ENCODE data around the gene WDR3.

The WDR3 gene

GRCh38 chr1:118004312-118004711, 74.8 kb downstream of the WDR3 start:
- Histone ChIP-seq H3K27ac (ENCODE audit: low read length) (no peak overlapping the region), H3K27me3 (ENCODE audit: insufficient read depth, low read length, poor library complexity) (peaks cover 2% of the 10 kb centered on the region), H3K4me1 (ENCODE audit: insufficient read depth, low read length) (no peaks in the 10 kb centered on the region), H3K36me3 (ENCODE audit: insufficient read depth, low read length) (no peaks in the 10 kb centered on the region), H4K20me1 (ENCODE audit: insufficient read depth, low read length) (no peaks in the 10 kb centered on the region), H3K79me2 (ENCODE audit: insufficient read depth, low read length) (no peaks in the 10 kb centered on the region), H3K4me3 (ENCODE audit: low read depth in 1 of 2, low read length in 2 of 2) (no peak overlapping the region), H3K4me2 (ENCODE audit: insufficient read depth, low read length) (no peak overlapping the region), H2AFZ (ENCODE audit: low read depth, low read length) (no peak overlapping the region), H3K9me3 (ENCODE audit: insufficient read depth, low read length, severe bottlenecking) (no peaks in the 10 kb centered on the region), H3K9ac (ENCODE audit: low read depth, low read length) (no peak overlapping the region)
- DNase-seq (no peak), ATAC-seq (ENCODE audit: insufficient read depth, low read depth) (no peak)
- TF ChIP-seq CTCF (IDR thresholded peaks at IDR 0.05; ENCODE audit: borderline replicate concordance, extremely low read depth, low read length, poor library complexity, severe bottlenecking) (no peak), EZH2 (IDR thresholded peaks at IDR 0.05; ENCODE audit: borderline replicate concordance, low read depth, low read length, severe bottlenecking) (no peak)

GRCh38 chr1:118007391-118007790, 77.9 kb downstream of the WDR3 start:
- no peak for DNase-seq
- no peaks in the 10 kb centered on the region for H3K79me2 ChIP-seq (ENCODE audit: insufficient read depth, low read length)
- no peak overlapping the region for H3K4me2 ChIP-seq (ENCODE audit: insufficient read depth, low read length)
- no peak overlapping the region for H2AFZ ChIP-seq (ENCODE audit: low read depth, low read length)
- no peak overlapping the region for H3K4me3 ChIP-seq (ENCODE audit: low read depth in 1 of 2, low read length in 2 of 2)
- peaks cover 2% of the 10 kb centered on the region for H3K27me3 ChIP-seq (ENCODE audit: insufficient read depth, low read length, poor library complexity)
- no peak overlapping the region for H3K27ac ChIP-seq (ENCODE audit: low read length)
- no peaks in the 10 kb centered on the region for H3K4me1 ChIP-seq (ENCODE audit: insufficient read depth, low read length)
- no peaks in the 10 kb centered on the region for H3K36me3 ChIP-seq (ENCODE audit: insufficient read depth, low read length)
- ATAC-seq (ENCODE audit: insufficient read depth, low read depth) = no peak
- no peaks in the 10 kb centered on the region for H4K20me1 ChIP-seq (ENCODE audit: insufficient read depth, low read length)
- H3K9me3 ChIP-seq (ENCODE audit: insufficient read depth, low read length, severe bottlenecking) = no peaks in the 10 kb centered on the region
- TF ChIP-seq CTCF (IDR thresholded peaks at IDR 0.05; ENCODE audit: borderline replicate concordance, extremely low read depth, low read length, poor library complexity, severe bottlenecking) (no peak), EZH2 (IDR thresholded peaks at IDR 0.05; ENCODE audit: borderline replicate concordance, low read depth, low read length, severe bottlenecking) (no peak)
- no peak overlapping the region for H3K9ac ChIP-seq (ENCODE audit: low read depth, low read length)

- no peak overlapping the region for H3K4me2 ChIP-seq (ENCODE audit: insufficient read depth, low read length)
- peaks cover 9% of the 10 kb centered on the region for H3K27me3 ChIP-seq (ENCODE audit: insufficient read depth, low read length, poor library complexity)
- no peak for TF ChIP-seq CTCF (IDR thresholded peaks at IDR 0.05; ENCODE audit: borderline replicate concordance, extremely low read depth, low read length, poor library complexity, severe bottlenecking)
- TF ChIP-seq EZH2 (IDR thresholded peaks at IDR 0.05; ENCODE audit: borderline replicate concordance, low read depth, low read length, severe bottlenecking) = no peak
- no peak overlapping the region for H2AFZ ChIP-seq (ENCODE audit: low read depth, low read length)
- H3K4me1 ChIP-seq (ENCODE audit: insufficient read depth, low read length) = no peaks in the 10 kb centered on the region
- DNase-seq = no peak
- H3K79me2 ChIP-seq (ENCODE audit: insufficient read depth, low read length) = no peaks in the 10 kb centered on the region
- no peak for ATAC-seq (ENCODE audit: insufficient read depth, low read depth)
- H3K9me3 ChIP-seq (ENCODE audit: insufficient read depth, low read length, severe bottlenecking) = no peaks in the 10 kb centered on the region
- no peak overlapping the region for H3K9ac ChIP-seq (ENCODE audit: low read depth, low read length)
- H4K20me1 ChIP-seq (ENCODE audit: insufficient read depth, low read length) = no peaks in the 10 kb centered on the region
- H3K36me3 ChIP-seq (ENCODE audit: insufficient read depth, low read length) = no peaks in the 10 kb centered on the region
- no peak overlapping the region for H3K27ac ChIP-seq (ENCODE audit: low read length)
- no peak overlapping the region for H3K4me3 ChIP-seq (ENCODE audit: low read depth in 1 of 2, low read length in 2 of 2)
Measured at GRCh38 chr1:118008011-118008410, 78.5 kb downstream of the WDR3 start.

Measured in DND-41 (cell line).